ENCODE measurements around the gene USH1C. TPM values are rescaled to one million over a fixed set of nuclear protein-coding genes. Genes with fewer than 3 reads are reported as not detected.

USH1C gene
- total RNA-seq, 1 experiment from 2014 or later = 1.0 TPM

DNA sequence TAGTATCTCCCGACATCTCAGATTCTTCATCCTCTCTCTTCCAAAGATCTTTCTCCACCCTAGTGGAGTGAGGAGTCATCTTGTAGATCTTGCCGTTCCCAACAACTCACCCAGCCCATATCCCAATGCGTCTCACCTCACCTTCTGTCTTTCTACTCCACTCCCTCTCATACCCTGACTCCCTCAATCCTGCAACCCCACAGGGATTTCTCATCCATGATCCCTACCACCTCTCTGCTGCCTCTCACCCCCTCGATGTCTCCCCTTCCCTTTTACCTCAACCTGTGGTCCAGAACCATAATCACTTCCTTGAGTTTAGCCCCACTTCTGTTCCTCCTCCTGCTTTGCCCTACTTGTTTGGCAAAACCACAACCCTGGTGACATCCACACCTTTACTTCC lies 44.5 kb upstream of the USH1C start:
- Histone ChIP-seq H2AFZ (ENCODE audit: low read length) (no peak overlapping the region), H3K18ac (ENCODE audit: insufficient read length, low read depth, low read length) (no peak overlapping the region), H2BK20ac (ENCODE audit: low read depth, low read length, poor library complexity, severe bottlenecking) (no peak overlapping the region), H3K9me3 (ENCODE audit: control insufficient read depth, low read depth, low read length) (peaks cover 6% of the 10 kb centered on the region), H2BK120ac (ENCODE audit: low read depth, low read length, poor library complexity, severe bottlenecking) (no peak overlapping the region), H3K27ac (ENCODE audit: insufficient read length, low read depth, low read length) (no peak overlapping the region), H4K8ac (replicated peaks; ENCODE audit: insufficient read length, low read depth, low read length) (no peak overlapping the region), H3T11ph (ENCODE audit: low read length) (no peak overlapping the region), H3K23me2 (ENCODE audit: insufficient read length, low read depth, low read length, poor library complexity, severe bottlenecking) (no peaks in the 10 kb centered on the region), H3K14ac (ENCODE audit: insufficient read depth, low read length) (no peak overlapping the region), H4K91ac (ENCODE audit: insufficient read length, low read depth, low read length) (no peak overlapping the region), H3K27me3 (ENCODE audit: insufficient read depth, low read length) (peaks cover 2% of the 10 kb centered on the region; the same call in 1 of the 2 replicates), H3K4me2 (ENCODE audit: insufficient read depth, insufficient read length, low read length) (no peak overlapping the region), H2BK15ac (ENCODE audit: low read depth, low read length) (no peak overlapping the region), H3K4ac (ENCODE audit: low read depth, low read length) (no peak overlapping the region), H4K5ac (ENCODE audit: insufficient read length, low read depth, low read length) (no peak overlapping the region), H3K79me1 (ENCODE audit: insufficient read depth, low read depth, low read length, poor library complexity, severe bottlenecking) (no peaks in the 10 kb centered on the region), H3K23ac (ENCODE audit: insufficient read length, low read depth, low read length) (no peak overlapping the region), H2BK5ac (ENCODE audit: insufficient read length, low read length) (no peak overlapping the region), H2AK5ac (ENCODE audit: insufficient read length, low read length) (no peak overlapping the region), H4K20me1 (ENCODE audit: control insufficient read depth, insufficient read depth, insufficient read length) (peaks cover 3% of the 10 kb centered on the region), H3K4me1 (ENCODE audit: insufficient read depth, low read length) (no peaks in the 10 kb centered on the region), H2BK12ac (ENCODE audit: insufficient read length, low read depth, low read length) (no peak overlapping the region), H3K56ac (ENCODE audit: insufficient read length, low read depth, low read length) (no peak overlapping the region), H3K9ac (ENCODE audit: extremely low read depth, insufficient read length, low read length) (no peak overlapping the region), H3K79me2 (ENCODE audit: insufficient read depth, low read length) (no peaks in the 10 kb centered on the region)
- H3K27me3 Mint-ChIP-seq (ENCODE audit: low read depth) = peaks cover 9% of the 10 kb centered on the region
- H3K27ac Mint-ChIP-seq = no peak overlapping the region
- no peak overlapping the region for H3K4me3 Mint-ChIP-seq
- peaks cover 0 to 2% of the 10 kb centered on the region in 2 experiments; a peak in 2 of 5 replicates for H3K9me3 Mint-ChIP-seq
- no CpG with 5 or more reads among the region's 4 CpGs for WGBS (ENCODE audit: extremely low coverage, insufficient read length, low lambda C conversion rate)
- H3K4me1 Mint-ChIP-seq = no peaks in the 10 kb centered on the region
- H3K36me3 Mint-ChIP-seq (ENCODE audit: insufficient read depth in 1 of 3, low read depth in 3 of 3) = peaks cover 0 to under 1% (median 0%) of the 10 kb centered on the region in 3 experiments; a peak in 1 of 7 replicates
- no peak for DNase-seq
- TF ChIP-seq, protein P1, sequence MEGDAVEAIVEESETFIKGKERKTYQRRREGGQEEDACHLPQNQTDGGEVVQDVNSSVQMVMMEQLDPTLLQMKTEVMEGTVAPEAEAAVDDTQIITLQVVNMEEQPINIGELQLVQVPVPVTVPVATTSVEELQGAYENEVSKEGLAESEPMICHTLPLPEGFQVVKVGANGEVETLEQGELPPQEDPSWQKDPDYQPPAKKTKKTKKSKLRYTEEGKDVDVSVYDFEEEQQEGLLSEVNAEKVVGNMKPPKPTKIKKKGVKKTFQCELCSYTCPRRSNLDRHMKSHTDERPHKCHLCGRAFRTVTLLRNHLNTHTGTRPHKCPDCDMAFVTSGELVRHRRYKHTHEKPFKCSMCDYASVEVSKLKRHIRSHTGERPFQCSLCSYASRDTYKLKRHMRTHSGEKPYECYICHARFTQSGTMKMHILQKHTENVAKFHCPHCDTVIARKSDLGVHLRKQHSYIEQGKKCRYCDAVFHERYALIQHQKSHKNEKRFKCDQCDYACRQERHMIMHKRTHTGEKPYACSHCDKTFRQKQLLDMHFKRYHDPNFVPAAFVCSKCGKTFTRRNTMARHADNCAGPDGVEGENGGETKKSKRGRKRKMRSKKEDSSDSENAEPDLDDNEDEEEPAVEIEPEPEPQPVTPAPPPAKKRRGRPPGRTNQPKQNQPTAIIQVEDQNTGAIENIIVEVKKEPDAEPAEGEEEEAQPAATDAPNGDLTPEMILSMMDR (conservative IDR thresholded peaks at IDR 0.05) = no peak
